DND-41 (cell line): ENCODE results near the gene GALE.
"Not testable (repeated sequence)": the region's sequence is repeated elsewhere in the genome, so short reads cannot be mapped to it uniquely, and the experiment has no call there.

Source experiments
- ATAC-seq: fragments of 200-7000 bp; cut with Tn5 transposase; 3 replicates; pipeline ENCODE4 v1.9.1; 2021; ENCODE audit warnings: low read depth; ENCODE audit not compliant: insufficient read depth
- DNase-seq: peaks from one replicate; pipeline ENCODE4 v3.0.0-alpha.2; 2020
- H2AFZ ChIP-seq: 2 replicates; pipeline ENCODE4 v1.6.0; 2012; ENCODE audit warnings: low read depth, low read length
- H3K27ac ChIP-seq: 2 replicates; pipeline ENCODE4 v1.5.1; 2012; ENCODE audit warnings: low read length, inconsistent platforms
- H3K27me3 ChIP-seq: fragments of 200-600 bp; sonication (generic); 2 replicates; pipeline ENCODE4 v1.6.0; 2012; ENCODE audit warnings: low read length, mild to moderate bottlenecking, inconsistent platforms; ENCODE audit not compliant: insufficient read depth, poor library complexity
- H3K36me3 ChIP-seq: 2 replicates; pipeline ENCODE4 v1.5.1; 2012; ENCODE audit warnings: low read length, inconsistent platforms; ENCODE audit not compliant: insufficient read depth
- H3K4me1 ChIP-seq: 2 replicates; pipeline ENCODE4 v1.5.1; 2012; ENCODE audit warnings: mild to moderate bottlenecking, low read length; ENCODE audit not compliant: insufficient read depth
- H3K4me2 ChIP-seq: 2 replicates; pipeline ENCODE4 v1.6.0; 2012; ENCODE audit warnings: mild to moderate bottlenecking, moderate library complexity, low read length, inconsistent platforms; ENCODE audit not compliant: insufficient read depth
- H3K4me3 ChIP-seq, 2 experiments: fragments of 200-600 bp in 1 of 2; shearing (Covaris generic) in 1 of 2; 2 replicates each; pipeline ENCODE4 v1.5.1; 2012 to 2016; ENCODE audit warnings: inconsistent platforms in 2 of 2, low read length in 2 of 2, mild to moderate bottlenecking in 2 of 2, low read depth in 1 of 2, moderate library complexity in 1 of 2
- H3K79me2 ChIP-seq: 2 replicates; pipeline ENCODE4 v1.6.0; 2012; ENCODE audit warnings: low read length, inconsistent platforms; ENCODE audit not compliant: insufficient read depth
- H3K9ac ChIP-seq: 2 replicates; pipeline ENCODE4 v1.6.0; 2012; ENCODE audit warnings: low read depth, mild to moderate bottlenecking, inconsistent platforms, low read length, moderate library complexity
- H3K9me3 ChIP-seq: 2 replicates; pipeline ENCODE4 v1.5.1; 2012; ENCODE audit warnings: low read length, moderate library complexity, mild to moderate bottlenecking, inconsistent platforms; ENCODE audit not compliant: insufficient read depth, severe bottlenecking
- H4K20me1 ChIP-seq: 2 replicates; pipeline ENCODE4 v1.6.0; 2012; ENCODE audit warnings: low read length; ENCODE audit not compliant: insufficient read depth
- EZH2 ChIP-seq: IDR thresholded peaks from 3 replicates; pipeline ENCODE4 v1.6.1; 2012; ENCODE audit warnings: borderline replicate concordance, low read depth, mild to moderate bottlenecking, moderate library complexity, low read length, inconsistent platforms; ENCODE audit not compliant: severe bottlenecking
- TF ChIP-seq, protein P1 (sequence below): IDR thresholded peaks from 2 replicates; pipeline ENCODE4 v1.5.1; 2012; ENCODE audit warnings: borderline replicate concordance, low read length, moderate library complexity, mild to moderate bottlenecking; ENCODE audit not compliant: poor library complexity, severe bottlenecking; ENCODE audit errors: extremely low read depth

The GALE gene

DNA sequence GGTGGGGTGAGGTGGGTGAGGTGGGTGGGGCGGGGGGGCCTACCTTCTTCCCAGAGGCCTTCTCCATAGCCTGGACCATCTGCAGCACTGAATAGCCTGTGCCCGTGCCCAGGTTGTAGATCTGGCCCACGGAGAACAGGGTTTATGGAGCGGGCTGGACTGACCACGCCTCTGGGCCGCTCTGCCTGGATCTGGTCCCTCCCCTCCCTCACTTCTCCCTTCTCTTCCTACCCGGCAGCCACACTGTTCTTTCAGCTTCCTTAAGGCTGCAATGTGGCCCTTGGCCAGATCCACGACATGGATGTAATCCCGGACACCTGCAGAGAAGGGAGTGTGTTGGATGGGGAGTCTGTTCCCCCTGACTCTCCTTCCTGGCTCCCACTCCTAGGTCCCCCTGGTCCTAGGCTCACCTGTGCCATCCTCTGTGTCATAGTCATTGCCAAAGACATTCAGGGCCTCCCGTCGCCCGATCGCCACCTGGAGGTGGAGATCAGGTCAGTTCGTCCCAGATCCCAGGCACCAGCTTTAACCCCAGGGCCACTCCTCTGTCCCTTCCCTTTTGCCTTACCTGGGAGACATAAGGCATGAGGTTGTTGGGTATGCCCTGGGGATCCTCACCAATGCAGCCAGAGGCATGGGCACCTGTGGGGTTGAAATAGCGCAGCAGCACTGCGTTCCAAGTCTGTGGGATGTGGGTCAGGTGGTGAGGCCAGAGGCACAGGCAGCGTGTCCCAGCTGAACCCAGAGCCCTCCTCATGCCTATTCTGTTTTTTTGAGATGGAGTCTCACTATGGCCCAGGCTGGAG is 3.9 kb downstream of the GALE start:
- Histone ChIP-seq H3K4me2 (no peak overlapping the region), H3K27me3 (no peaks in the 10 kb centered on the region), H2AFZ (no peak overlapping the region), H4K20me1 (peaks cover 15% of the 10 kb centered on the region; the same call in 1 of the 2 replicates), H3K27ac (no peak overlapping the region), H3K36me3 (peaks cover 53% of the 10 kb centered on the region), H3K4me1 (peaks cover 43% of the 10 kb centered on the region), H3K9ac (no peak overlapping the region), H3K79me2 (peaks cover 29% of the 10 kb centered on the region), H3K9me3 (no peaks in the 10 kb centered on the region), H3K4me3 (no peak overlapping the region)
- no peak for DNase-seq
- no peak for TF ChIP-seq EZH2
- TF ChIP-seq, protein P1, sequence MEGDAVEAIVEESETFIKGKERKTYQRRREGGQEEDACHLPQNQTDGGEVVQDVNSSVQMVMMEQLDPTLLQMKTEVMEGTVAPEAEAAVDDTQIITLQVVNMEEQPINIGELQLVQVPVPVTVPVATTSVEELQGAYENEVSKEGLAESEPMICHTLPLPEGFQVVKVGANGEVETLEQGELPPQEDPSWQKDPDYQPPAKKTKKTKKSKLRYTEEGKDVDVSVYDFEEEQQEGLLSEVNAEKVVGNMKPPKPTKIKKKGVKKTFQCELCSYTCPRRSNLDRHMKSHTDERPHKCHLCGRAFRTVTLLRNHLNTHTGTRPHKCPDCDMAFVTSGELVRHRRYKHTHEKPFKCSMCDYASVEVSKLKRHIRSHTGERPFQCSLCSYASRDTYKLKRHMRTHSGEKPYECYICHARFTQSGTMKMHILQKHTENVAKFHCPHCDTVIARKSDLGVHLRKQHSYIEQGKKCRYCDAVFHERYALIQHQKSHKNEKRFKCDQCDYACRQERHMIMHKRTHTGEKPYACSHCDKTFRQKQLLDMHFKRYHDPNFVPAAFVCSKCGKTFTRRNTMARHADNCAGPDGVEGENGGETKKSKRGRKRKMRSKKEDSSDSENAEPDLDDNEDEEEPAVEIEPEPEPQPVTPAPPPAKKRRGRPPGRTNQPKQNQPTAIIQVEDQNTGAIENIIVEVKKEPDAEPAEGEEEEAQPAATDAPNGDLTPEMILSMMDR = no peak
- no peak for ATAC-seq

DNA sequence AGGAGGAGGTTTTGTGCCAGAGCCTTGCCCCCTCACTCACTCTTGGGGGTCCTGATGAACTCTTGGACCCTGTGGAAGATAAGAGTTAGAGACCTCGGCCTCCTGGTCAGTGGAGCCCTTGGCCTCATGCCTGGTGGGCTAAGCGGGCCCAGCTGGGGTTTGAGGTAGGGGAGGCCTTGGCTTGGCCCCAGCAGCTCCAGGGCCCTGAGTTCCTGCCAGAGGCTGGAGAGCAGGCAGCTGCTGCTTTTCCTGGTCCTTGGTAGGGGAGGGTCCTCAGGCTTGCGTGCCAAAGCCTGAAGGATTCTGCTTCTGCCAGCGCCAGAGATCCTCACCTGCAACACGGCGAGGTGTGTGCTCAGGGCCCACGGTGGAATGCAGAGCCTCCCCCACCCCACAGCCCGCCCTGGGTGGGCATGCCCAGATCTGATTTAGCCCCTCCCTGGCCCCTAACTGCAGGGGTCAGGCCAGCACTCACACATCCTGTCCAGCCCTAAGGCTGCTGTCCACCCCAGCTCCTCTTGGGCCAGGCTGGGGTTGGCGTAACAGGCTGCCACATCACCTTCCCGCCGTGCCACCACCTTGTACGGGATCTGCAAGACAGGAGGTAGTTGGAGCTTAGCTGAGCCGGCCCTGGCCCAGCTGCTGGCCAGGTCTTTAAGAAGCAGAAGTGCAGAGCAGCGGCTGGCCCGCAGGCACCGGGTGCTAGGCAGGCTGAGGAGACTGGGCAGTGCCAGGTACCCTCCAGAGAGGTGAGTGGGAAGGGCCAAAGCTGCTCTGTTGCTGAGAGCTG is 4.7 kb downstream of the GALE start:
- Histone ChIP-seq H3K79me2 (peaks cover 36% of the 10 kb centered on the region), H3K4me3 (no peak overlapping the region), H2AFZ (no peak overlapping the region), H3K4me2 (no peak overlapping the region), H3K36me3 (peaks cover 53% of the 10 kb centered on the region), H3K4me1 (peaks cover 38% of the 10 kb centered on the region), H4K20me1 (peaks cover 15% of the 10 kb centered on the region; the same call in 1 of the 2 replicates), H3K27ac (no peak overlapping the region), H3K9ac (no peak overlapping the region), H3K9me3 (no peaks in the 10 kb centered on the region), H3K27me3 (no peaks in the 10 kb centered on the region)
- ATAC-seq (no peak), DNase-seq (no peak)
- TF ChIP-seq EZH2 = no peak
- TF ChIP-seq, protein P1 = no peak

DNA sequence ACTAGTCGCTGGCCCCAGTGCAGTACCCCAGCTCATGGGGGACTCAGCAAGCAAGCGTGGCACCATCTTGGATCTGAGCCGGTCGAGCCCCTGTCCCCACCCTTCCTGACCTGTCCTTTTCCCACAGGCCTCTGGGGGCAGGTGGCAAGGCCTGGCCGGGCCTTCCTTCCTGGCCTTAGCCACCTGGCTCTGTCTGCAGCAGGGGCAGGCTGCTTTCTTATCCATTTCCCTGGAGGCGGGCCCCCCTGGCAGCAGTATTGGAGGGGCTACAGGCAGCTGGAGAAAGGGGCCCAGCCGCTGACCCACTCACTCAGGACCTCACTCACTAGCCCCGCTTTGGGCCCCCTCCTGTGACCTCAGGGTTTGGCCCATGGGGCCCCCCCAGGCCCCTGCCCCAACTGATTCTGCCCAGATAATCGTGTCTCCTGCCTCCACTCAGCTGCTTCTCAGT is 5.8 kb downstream of the GALE start:
- H3K27ac ChIP-seq, H3K9me3 ChIP-seq, H3K4me2 ChIP-seq, H3K27me3 ChIP-seq, DNase-seq, ATAC-seq, H3K4me3 ChIP-seq, H3K9ac ChIP-seq, H2AFZ ChIP-seq: not testable (repeated sequence)
- Histone ChIP-seq H3K79me2 (peaks cover 37% of the 10 kb centered on the region), H4K20me1 (peaks cover 15% of the 10 kb centered on the region; the same call in 1 of the 2 replicates), H3K36me3 (peaks cover 53% of the 10 kb centered on the region), H3K4me1 (peaks cover 44% of the 10 kb centered on the region)
